Measurements from ENCODE around the gene CAB39L.

DNA sequence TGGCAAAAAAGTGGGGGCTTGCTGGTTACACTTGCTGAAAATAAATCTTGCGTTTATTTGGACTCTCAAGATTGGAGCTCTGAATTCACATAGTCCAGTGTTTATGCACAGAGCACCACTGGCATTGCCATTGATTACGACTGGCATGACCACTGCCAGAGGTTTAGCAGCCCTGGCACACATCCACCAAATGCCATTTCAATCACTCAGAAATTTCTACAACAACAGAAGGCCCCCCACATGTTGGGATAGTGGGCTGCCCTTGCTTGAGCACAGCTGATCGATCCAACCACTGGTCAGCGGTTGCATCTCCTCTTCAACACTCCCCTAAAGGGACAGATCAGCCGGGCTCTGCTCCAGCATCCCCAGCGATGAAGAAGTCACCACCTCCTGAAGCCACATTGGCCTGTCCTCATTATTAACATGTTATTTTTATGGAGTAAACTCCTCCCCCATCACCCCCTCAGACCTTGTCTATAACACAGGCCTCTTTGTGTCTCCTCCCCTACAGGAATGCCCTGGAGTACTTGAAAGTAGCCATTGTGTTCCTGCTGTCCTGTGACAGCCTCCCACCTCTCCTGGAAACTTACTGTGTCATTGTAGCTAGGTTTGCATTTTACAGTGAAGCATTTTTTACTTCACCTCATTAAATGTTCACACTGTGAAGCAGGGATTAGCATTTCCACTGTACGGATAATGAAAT lies 144.8 kb downstream of the CAB39L start:
- TF ChIP-seq POLR2AphosphoS5 (IDR thresholded peaks at IDR 0.05; ENCODE audit: low read depth, low read length) (no peak), POLR2A (IDR thresholded peaks at IDR 0.05; ENCODE audit: low read depth, low read length) (no peak), TAF1 (IDR thresholded peaks at IDR 0.05; ENCODE audit: low read depth, low read length) (no peak), SPI1 (IDR thresholded peaks at IDR 0.05; ENCODE audit: low read depth, low read length) (no peak), POU2F2 (IDR thresholded peaks at IDR 0.05; ENCODE audit: low read depth, low read length) (no peak), PAX5 (IDR thresholded peaks at IDR 0.05; ENCODE audit: insufficient read depth, low read length, severe bottlenecking) (no peak)
